ENCODE data around the gene CCDC185.

DNA sequence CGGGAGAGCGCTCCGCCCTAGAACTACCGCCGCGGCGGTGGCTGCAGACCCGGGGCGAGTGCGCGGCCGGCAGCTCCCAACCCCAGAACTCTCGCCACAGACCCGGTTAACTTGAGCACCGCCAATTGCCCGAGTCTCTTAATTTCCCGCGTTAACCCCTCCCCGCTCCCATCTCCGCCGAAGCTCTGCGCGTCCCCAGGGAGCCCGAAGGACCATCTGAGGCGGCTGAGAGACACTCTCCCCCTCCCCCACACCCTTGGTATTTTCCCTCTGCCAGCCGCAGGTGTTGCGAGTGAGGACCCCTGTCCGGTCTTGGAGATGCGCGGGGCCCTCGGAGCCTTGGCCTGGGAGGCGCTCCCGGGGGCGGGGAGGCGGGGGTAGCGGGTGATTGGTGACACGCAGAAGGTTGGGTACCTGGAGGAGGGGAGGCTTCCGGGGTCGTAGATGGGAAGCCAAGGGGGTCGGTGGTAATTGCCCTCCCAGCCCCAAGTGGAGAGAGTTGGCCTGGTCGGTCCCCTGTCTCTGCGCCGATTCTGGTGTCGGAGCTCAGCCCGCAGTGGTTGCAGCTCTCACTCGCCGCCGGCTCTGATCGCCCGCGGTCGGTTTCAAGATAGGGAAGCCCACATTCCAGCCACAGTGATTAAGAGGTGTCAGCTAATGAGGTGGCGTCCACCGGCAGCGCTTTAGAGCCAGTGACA is 28.4 kb upstream of the CCDC185 start:
- no peak for TF ChIP-seq TAF1 (conservative IDR thresholded peaks at IDR 0.05)
- TF ChIP-seq, protein P1, sequence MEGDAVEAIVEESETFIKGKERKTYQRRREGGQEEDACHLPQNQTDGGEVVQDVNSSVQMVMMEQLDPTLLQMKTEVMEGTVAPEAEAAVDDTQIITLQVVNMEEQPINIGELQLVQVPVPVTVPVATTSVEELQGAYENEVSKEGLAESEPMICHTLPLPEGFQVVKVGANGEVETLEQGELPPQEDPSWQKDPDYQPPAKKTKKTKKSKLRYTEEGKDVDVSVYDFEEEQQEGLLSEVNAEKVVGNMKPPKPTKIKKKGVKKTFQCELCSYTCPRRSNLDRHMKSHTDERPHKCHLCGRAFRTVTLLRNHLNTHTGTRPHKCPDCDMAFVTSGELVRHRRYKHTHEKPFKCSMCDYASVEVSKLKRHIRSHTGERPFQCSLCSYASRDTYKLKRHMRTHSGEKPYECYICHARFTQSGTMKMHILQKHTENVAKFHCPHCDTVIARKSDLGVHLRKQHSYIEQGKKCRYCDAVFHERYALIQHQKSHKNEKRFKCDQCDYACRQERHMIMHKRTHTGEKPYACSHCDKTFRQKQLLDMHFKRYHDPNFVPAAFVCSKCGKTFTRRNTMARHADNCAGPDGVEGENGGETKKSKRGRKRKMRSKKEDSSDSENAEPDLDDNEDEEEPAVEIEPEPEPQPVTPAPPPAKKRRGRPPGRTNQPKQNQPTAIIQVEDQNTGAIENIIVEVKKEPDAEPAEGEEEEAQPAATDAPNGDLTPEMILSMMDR (IDR thresholded peaks at IDR 0.05; ENCODE audit: low read depth, low read length, missing input control): no peak
- no peak for TF ChIP-seq RAD21 (IDR thresholded peaks at IDR 0.05)
- no peak for TF ChIP-seq GABPA (IDR thresholded peaks at IDR 0.05 in 1 of 2, conservative IDR thresholded peaks at IDR 0.05 in 1 of 2)
- TF ChIP-seq, protein P2, sequence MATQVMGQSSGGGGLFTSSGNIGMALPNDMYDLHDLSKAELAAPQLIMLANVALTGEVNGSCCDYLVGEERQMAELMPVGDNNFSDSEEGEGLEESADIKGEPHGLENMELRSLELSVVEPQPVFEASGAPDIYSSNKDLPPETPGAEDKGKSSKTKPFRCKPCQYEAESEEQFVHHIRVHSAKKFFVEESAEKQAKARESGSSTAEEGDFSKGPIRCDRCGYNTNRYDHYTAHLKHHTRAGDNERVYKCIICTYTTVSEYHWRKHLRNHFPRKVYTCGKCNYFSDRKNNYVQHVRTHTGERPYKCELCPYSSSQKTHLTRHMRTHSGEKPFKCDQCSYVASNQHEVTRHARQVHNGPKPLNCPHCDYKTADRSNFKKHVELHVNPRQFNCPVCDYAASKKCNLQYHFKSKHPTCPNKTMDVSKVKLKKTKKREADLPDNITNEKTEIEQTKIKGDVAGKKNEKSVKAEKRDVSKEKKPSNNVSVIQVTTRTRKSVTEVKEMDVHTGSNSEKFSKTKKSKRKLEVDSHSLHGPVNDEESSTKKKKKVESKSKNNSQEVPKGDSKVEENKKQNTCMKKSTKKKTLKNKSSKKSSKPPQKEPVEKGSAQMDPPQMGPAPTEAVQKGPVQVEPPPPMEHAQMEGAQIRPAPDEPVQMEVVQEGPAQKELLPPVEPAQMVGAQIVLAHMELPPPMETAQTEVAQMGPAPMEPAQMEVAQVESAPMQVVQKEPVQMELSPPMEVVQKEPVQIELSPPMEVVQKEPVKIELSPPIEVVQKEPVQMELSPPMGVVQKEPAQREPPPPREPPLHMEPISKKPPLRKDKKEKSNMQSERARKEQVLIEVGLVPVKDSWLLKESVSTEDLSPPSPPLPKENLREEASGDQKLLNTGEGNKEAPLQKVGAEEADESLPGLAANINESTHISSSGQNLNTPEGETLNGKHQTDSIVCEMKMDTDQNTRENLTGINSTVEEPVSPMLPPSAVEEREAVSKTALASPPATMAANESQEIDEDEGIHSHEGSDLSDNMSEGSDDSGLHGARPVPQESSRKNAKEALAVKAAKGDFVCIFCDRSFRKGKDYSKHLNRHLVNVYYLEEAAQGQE (IDR thresholded peaks at IDR 0.05): no peak
- TF ChIP-seq, protein P3, sequence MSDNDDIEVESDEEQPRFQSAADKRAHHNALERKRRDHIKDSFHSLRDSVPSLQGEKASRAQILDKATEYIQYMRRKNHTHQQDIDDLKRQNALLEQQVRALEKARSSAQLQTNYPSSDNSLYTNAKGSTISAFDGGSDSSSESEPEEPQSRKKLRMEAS (IDR thresholded peaks at IDR 0.05): no peak
- no peak for TF ChIP-seq SP1 (IDR thresholded peaks at IDR 0.05)
- TF ChIP-seq YY1 (IDR thresholded peaks at IDR 0.05): no peak
- TF ChIP-seq HNF4A (conservative IDR thresholded peaks at IDR 0.05): no peak
- TF ChIP-seq, protein P4, sequence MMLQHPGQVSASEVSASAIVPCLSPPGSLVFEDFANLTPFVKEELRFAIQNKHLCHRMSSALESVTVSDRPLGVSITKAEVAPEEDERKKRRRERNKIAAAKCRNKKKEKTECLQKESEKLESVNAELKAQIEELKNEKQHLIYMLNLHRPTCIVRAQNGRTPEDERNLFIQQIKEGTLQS (IDR thresholded peaks at IDR 0.05): no peak

Measured in liver (tissue), 3 donors.